Measurements from ENCODE around the gene PDE4B.

The PDE4B gene

DNA sequence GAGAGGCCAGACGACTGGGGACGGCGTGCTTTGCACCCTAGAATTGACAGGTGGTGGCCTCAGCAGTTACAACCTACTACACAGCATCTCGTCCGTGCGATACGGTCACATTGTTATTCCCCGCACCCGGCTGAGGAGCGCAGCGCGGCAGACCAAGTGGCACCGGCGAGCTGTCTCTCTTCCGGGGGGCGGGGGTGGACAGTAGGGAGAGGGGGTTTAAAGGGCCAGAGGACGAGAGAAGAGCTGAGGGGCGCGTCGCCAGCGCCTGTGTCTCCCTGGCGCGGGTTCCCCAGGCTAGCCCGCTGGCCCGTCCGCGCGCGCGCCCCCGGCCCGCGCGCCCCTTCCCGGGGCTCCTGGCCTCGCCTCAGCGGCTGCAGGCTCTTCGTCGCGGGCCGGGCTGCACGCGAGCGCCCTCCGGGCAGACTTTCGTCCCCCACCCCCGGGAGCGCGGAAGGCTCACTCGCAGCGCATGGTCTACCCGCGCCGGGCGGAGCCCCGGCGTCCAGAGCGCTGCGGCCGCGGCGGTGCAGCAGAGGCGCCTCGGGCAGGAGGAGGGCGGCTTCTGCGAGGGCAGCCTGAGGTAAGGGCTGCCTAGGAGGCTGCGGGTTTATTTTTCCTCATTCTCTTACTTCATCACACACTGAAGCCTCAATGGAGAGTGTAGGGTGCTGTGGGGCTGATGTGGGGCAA is at the start of gene PDE4B:
Gene PDE4B, plus strand, starts transcription at position 227 of the 690 bp plus-strand sequence.
- peak; percentile 16 for DNase-seq (ENCODE audit: low read depth)
- TF ChIP-seq, protein P1, sequence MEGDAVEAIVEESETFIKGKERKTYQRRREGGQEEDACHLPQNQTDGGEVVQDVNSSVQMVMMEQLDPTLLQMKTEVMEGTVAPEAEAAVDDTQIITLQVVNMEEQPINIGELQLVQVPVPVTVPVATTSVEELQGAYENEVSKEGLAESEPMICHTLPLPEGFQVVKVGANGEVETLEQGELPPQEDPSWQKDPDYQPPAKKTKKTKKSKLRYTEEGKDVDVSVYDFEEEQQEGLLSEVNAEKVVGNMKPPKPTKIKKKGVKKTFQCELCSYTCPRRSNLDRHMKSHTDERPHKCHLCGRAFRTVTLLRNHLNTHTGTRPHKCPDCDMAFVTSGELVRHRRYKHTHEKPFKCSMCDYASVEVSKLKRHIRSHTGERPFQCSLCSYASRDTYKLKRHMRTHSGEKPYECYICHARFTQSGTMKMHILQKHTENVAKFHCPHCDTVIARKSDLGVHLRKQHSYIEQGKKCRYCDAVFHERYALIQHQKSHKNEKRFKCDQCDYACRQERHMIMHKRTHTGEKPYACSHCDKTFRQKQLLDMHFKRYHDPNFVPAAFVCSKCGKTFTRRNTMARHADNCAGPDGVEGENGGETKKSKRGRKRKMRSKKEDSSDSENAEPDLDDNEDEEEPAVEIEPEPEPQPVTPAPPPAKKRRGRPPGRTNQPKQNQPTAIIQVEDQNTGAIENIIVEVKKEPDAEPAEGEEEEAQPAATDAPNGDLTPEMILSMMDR (IDR thresholded peaks at IDR 0.05; ENCODE audit: low read length, missing control alignments), result no peak
- peak within 1 kb of the TSS; percentile 35 for H3K4me3 ChIP-seq (replicated peaks; ENCODE audit: low read depth, low read length)

GRCh38 chr1:65744731-65745130 is 48.0 kb upstream of the PDE4B start:
- no peak overlapping the region for H3K4me3 ChIP-seq (replicated peaks; ENCODE audit: low read depth, low read length)
- TF ChIP-seq, protein P1 (IDR thresholded peaks at IDR 0.05; ENCODE audit: low read length, missing control alignments), result no peak
- DNase-seq (ENCODE audit: low read depth), result no peak

DNA sequence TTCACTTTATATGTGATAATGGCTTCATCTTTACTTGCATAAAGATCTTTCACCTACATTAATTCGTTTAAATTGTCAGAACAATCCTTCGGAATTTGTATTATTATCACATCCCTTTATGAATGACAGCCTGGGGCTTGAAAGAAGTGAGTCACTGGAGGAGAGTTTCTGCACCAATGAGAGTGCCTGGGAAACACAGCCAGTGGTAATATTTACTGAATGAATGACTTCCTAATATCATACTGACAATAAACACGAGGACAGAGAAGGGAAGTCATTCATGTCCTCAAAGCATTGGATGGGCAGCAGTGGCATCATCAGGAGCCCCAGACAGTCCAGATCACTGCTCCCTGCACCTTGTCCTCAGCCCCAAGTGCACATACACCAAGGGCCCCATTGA is 40.7 kb upstream of the PDE4B start:
- H3K4me3 ChIP-seq (replicated peaks; ENCODE audit: low read depth, low read length), result no peak overlapping the region
- TF ChIP-seq, protein P1 (IDR thresholded peaks at IDR 0.05; ENCODE audit: low read length, missing control alignments), result no peak

DNA sequence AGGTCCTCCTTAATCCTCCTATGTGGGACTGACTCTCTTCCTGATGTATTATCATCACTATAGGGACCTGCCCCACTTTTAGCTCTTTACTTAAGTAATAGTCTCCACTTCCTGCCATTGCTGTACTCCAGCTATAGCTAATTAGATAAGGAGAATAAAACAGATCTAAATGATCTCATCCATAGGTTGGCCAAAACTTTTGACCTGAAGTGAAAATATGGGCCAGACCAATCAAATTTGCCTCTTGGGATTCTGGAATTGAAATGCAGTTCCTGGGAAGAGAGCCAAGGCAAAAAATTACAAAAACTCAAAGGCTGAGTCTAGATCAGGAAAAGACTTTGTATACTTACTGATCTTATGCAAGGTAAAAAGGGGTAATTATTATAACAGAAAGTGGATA is 36.1 kb upstream of the PDE4B start:
- TF ChIP-seq, protein P1 (IDR thresholded peaks at IDR 0.05; ENCODE audit: low read length, missing control alignments), result no peak
- no peak for DNase-seq (ENCODE audit: low read depth)
- no peak overlapping the region for H3K4me3 ChIP-seq (replicated peaks; ENCODE audit: low read depth, low read length)

More for the DNA sequence above, 40.7 kb upstream of the PDE4B start:
- DNase-seq (ENCODE audit: low read depth), result no peak

DNA sequence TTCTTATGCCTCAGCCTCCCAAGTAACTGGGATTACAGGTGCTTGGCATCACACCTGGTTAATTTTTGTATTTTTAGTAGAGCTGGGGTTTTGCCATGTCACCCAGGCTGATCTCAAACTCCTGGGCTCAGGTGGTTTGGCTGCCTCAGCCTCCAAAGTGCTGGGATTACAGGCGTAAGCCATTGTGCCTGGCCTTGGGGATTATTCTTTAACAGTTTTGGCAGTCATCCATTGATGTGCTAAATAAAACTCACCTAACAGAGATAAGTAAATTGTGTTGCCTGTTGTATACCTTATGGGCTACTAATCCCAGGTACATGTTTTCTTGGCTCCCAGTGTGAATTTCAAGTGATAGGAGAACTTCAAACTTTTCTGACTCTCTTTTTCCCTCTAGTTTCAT is 35.2 kb upstream of the PDE4B start:
- no peak overlapping the region for H3K4me3 ChIP-seq (replicated peaks; ENCODE audit: low read depth, low read length)
- no peak for DNase-seq (ENCODE audit: low read depth)
- TF ChIP-seq, protein P1 (IDR thresholded peaks at IDR 0.05; ENCODE audit: low read length, missing control alignments), result no peak

DNA sequence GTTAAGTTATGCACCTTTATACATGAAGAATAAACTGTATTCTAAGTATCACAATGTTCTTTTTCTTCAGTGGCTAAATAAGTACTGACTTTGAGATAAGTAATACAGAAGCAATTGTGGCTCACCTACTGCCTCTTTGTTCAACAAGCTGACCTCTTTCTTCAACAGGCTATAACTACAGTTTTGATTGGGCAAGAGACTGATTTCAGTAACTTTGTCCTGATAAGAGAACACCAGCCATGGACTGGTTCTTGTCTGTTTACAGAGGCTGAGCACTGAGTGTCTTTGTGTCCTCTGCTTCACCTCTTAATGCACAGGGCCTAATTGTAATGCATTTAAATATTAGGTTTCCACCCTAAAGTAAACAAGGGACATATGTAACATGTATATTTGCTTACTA is 34.6 kb upstream of the PDE4B start:
- no peak for DNase-seq (ENCODE audit: low read depth)
- H3K4me3 ChIP-seq (replicated peaks; ENCODE audit: low read depth, low read length), result no peak overlapping the region
- TF ChIP-seq, protein P1 (IDR thresholded peaks at IDR 0.05; ENCODE audit: low read length, missing control alignments), result no peak

- TF ChIP-seq, protein P1 (IDR thresholded peaks at IDR 0.05; ENCODE audit: low read length, missing control alignments), result no peak
- DNase-seq (ENCODE audit: low read depth), result no peak
- H3K4me3 ChIP-seq (replicated peaks; ENCODE audit: low read depth, low read length), result no peak overlapping the region
These were observed 33.2 kb upstream of the PDE4B start for GRCh38 chr1:65759516-65759915.

Measured in fibroblast of pulmonary artery (primary cell).